Panc1 (cell line): Measurements from ENCODE around the gene EPHB2. TPM values are rescaled to one million over a fixed set of nuclear protein-coding genes. Genes with fewer than 3 reads are reported as not detected.

ENCODE experiments used
- ATAC-seq: fragments of 200-7000 bp; cut with Tn5 transposase; 2 replicates; pipeline ENCODE4 v1.9.1; 2020; ENCODE audit warnings: mild to moderate bottlenecking, moderate library complexity
- BruUV-seq: library from RNA; stranded (reverse); fragments of 400-500 nt; replicated peaks from 2 replicates; lab custom pipeline; 2021; lab: Mats Ljungman, UMichigan
- CTCF ChIA-PET: fragments of 300-600 bp; sonication (Branson Sonifier 250); formaldehyde crosslinking; loops from one replicate; lab custom pipeline; 2022; ENCODE audit warnings: antibody characterized with exemption; lab: Charles Lee
- POLR2A ChIA-PET: fragments of 300-600 bp; sonication (Branson Sonifier 250); formaldehyde crosslinking; loops from one replicate; lab custom pipeline; 2022; ENCODE audit warnings: antibody characterized with exemption; lab: Charles Lee
- DNase-seq: peaks from one replicate; pipeline ENCODE4 v3.0.0-alpha.2; 2010; ENCODE audit warnings: low read depth, low spot score
- H3K27ac ChIP-seq: 2 replicates; pipeline ENCODE4 v1.5.1; 2011; ENCODE audit warnings: mild to moderate bottlenecking, low read length, inconsistent platforms
- H3K27me3 ChIP-seq: fragments of 200-500 bp; sonication (Bioruptor generic); 2 replicates; pipeline ENCODE4 v1.6.0; 2014; ENCODE audit warnings: low read length, inconsistent platforms; ENCODE audit not compliant: control insufficient read depth, insufficient read depth
- H3K36me3 ChIP-seq: fragments of 200-500 bp; sonication (Bioruptor generic); 2 replicates; pipeline ENCODE4 v1.5.1; 2014; ENCODE audit warnings: inconsistent platforms, mild to moderate bottlenecking, low read length, moderate library complexity; ENCODE audit not compliant: control insufficient read depth, insufficient read depth
- H3K4me1 ChIP-seq: 2 replicates; pipeline ENCODE4 v1.5.1; 2011; ENCODE audit warnings: inconsistent platforms, mild to moderate bottlenecking, low read length, moderate library complexity; ENCODE audit not compliant: control insufficient read depth, insufficient read depth
- H3K4me3 ChIP-seq, 2 experiments: 2 replicates each; pipeline ENCODE4 v1.5.1; 2011 to 2012; ENCODE audit warnings: low read depth in 2 of 2, low read length in 2 of 2, mild to moderate bottlenecking in 2 of 2, inconsistent platforms in 1 of 2, moderate library complexity in 1 of 2
- H3K9me3 ChIP-seq: fragments of 200-500 bp; sonication (Bioruptor generic); 2 replicates; pipeline ENCODE4 v1.5.1; 2014; ENCODE audit warnings: low read depth, mild to moderate bottlenecking, inconsistent platforms, low read length, moderate library complexity; ENCODE audit not compliant: control insufficient read depth, insufficient read depth
- POLR2AphosphoS5 ChIP-seq: IDR thresholded peaks from 2 replicates; pipeline ENCODE4 v1.6.1; 2012; ENCODE audit warnings: mild to moderate bottlenecking, low read depth, low read length, moderate library complexity
- SIN3A ChIP-seq: IDR thresholded peaks from 2 replicates; pipeline ENCODE4 v1.6.1; 2012; ENCODE audit warnings: low read depth, mild to moderate bottlenecking, low read length, moderate library complexity, borderline replicate concordance; ENCODE audit not compliant: insufficient read depth
- TCF7L2 ChIP-seq: IDR thresholded peaks from 2 replicates; pipeline ENCODE4 v1.6.1; 2011; ENCODE audit warnings: mild to moderate bottlenecking, low read depth, low read length, inconsistent platforms
- in situ Hi-C: cut with HindIII; loops from 2 replicates; pipeline ENCODE4 v1.10.0; 2016; ENCODE audit warnings: low sequenced_read_pairs, low pct_unique_long_range_greater_than_20kb
- intact Hi-C: fragments of 100-400 bp; cut with micrococcal nuclease; formaldehyde crosslinking; loops from one replicate; pipeline ENCODE4 v1.10.0; 2022; ENCODE audit not compliant: unreplicated experiment
- total RNA-seq: library from RNA; stranded (reverse); gene quantifications from one replicate; pipeline ENCODE4 v1.2.1, GENCODE V29; 2021; ENCODE audit not compliant: unreplicated experiment
- TF ChIP-seq, protein P1 (sequence below): fragments of 450-650 bp; IDR thresholded peaks from 2 replicates; pipeline ENCODE4 v1.5.1; 2017; ENCODE audit warnings: mild to moderate bottlenecking
- TF ChIP-seq, protein P2 (sequence below), 2 experiments: IDR thresholded peaks; 2 replicates each; pipeline ENCODE4 v1.6.1; 2011 to 2012; ENCODE audit warnings: low read depth in 2 of 2, control low read depth in 1 of 2, low read length in 1 of 2, mild to moderate bottlenecking in 1 of 2, moderate library complexity in 1 of 2; ENCODE audit not compliant: insufficient read depth in 1 of 2

Gene EPHB2
- total RNA-seq, 1 experiment from 2014 or later, result 29.0 TPM

DNA sequence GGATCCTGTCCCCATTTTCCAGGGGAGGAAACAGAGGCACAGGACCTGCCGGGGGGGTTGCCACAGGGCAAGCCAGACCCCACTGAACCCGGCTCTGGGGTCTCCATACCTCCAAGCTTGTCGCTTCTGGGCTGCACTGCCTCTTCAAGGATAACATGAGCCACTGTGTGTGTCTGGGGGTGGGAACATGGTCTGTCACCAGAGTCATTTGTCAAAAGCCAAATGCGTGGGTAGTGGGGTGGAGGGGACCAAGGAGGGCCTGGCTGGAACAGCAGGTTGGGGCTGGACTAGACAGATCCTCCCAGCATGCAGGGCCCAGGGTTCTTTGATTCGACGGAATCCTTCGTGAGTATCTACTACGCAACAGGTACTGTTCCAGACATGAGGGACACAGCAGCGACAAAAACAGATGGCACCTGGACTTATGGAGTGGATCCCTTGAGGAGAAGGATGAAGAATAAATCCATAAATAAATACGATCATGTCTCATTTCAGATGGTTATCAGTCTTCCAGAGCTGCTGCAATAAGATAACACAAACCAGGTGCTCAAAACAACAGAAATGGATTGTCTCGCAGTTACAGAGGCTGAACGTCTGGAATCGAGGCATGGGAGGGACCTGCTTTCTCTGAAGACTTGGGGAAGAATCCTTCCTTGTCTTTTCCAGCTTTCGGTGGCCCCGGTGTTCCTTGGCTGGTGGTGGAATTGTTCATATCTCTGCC, 28.9 kb upstream of the EPHB2 start:
- POLR2A ChIA-PET, result no interaction called here
- Histone ChIP-seq H3K4me1 (no peaks in the 10 kb centered on the region), H3K27ac (no peak overlapping the region), H3K36me3 (no peaks in the 10 kb centered on the region), H3K9me3 (no peaks in the 10 kb centered on the region), H3K4me3 (no peak overlapping the region), H3K27me3 (no peaks in the 10 kb centered on the region)
- BruUV-seq, result no TSS peak
- in situ Hi-C loops (no loop called here), intact Hi-C loops (no loop called here)
- CTCF ChIA-PET, result no interaction called here
- TF ChIP-seq, protein P1, sequence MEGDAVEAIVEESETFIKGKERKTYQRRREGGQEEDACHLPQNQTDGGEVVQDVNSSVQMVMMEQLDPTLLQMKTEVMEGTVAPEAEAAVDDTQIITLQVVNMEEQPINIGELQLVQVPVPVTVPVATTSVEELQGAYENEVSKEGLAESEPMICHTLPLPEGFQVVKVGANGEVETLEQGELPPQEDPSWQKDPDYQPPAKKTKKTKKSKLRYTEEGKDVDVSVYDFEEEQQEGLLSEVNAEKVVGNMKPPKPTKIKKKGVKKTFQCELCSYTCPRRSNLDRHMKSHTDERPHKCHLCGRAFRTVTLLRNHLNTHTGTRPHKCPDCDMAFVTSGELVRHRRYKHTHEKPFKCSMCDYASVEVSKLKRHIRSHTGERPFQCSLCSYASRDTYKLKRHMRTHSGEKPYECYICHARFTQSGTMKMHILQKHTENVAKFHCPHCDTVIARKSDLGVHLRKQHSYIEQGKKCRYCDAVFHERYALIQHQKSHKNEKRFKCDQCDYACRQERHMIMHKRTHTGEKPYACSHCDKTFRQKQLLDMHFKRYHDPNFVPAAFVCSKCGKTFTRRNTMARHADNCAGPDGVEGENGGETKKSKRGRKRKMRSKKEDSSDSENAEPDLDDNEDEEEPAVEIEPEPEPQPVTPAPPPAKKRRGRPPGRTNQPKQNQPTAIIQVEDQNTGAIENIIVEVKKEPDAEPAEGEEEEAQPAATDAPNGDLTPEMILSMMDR, result no peak
- no peak for TF ChIP-seq TCF7L2
- TF ChIP-seq POLR2AphosphoS5, result no peak
- no peak for TF ChIP-seq SIN3A
- TF ChIP-seq, protein P2, sequence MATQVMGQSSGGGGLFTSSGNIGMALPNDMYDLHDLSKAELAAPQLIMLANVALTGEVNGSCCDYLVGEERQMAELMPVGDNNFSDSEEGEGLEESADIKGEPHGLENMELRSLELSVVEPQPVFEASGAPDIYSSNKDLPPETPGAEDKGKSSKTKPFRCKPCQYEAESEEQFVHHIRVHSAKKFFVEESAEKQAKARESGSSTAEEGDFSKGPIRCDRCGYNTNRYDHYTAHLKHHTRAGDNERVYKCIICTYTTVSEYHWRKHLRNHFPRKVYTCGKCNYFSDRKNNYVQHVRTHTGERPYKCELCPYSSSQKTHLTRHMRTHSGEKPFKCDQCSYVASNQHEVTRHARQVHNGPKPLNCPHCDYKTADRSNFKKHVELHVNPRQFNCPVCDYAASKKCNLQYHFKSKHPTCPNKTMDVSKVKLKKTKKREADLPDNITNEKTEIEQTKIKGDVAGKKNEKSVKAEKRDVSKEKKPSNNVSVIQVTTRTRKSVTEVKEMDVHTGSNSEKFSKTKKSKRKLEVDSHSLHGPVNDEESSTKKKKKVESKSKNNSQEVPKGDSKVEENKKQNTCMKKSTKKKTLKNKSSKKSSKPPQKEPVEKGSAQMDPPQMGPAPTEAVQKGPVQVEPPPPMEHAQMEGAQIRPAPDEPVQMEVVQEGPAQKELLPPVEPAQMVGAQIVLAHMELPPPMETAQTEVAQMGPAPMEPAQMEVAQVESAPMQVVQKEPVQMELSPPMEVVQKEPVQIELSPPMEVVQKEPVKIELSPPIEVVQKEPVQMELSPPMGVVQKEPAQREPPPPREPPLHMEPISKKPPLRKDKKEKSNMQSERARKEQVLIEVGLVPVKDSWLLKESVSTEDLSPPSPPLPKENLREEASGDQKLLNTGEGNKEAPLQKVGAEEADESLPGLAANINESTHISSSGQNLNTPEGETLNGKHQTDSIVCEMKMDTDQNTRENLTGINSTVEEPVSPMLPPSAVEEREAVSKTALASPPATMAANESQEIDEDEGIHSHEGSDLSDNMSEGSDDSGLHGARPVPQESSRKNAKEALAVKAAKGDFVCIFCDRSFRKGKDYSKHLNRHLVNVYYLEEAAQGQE (IDR thresholded peaks at IDR 0.05; ENCODE audit: insufficient read depth in 1 of 2, low read depth in 2 of 2, low read length in 1 of 2), result no peak
- DNase-seq (no peak), ATAC-seq (no peak)

GRCh38 chr1:22683547-22683946, 27.1 kb upstream of the EPHB2 start:
- BruUV-seq, result no TSS peak
- Histone ChIP-seq H3K9me3 (no peaks in the 10 kb centered on the region), H3K36me3 (no peaks in the 10 kb centered on the region), H3K27me3 (no peaks in the 10 kb centered on the region), H3K4me3 (no peak overlapping the region), H3K4me1 (no peaks in the 10 kb centered on the region), H3K27ac (no peak overlapping the region)
- in situ Hi-C loops (no loop called here), intact Hi-C loops (no loop called here)
- TF ChIP-seq SIN3A (no peak), POLR2AphosphoS5 (no peak), TCF7L2 (no peak)
- TF ChIP-seq, protein P1, result no peak
- TF ChIP-seq, protein P2 (IDR thresholded peaks at IDR 0.05; ENCODE audit: insufficient read depth in 1 of 2, low read depth in 2 of 2, low read length in 1 of 2), result no peak
- ATAC-seq (no peak), DNase-seq (no peak)
- CTCF ChIA-PET, result no interaction called here
- POLR2A ChIA-PET, result no interaction called here
